Measurements from ENCODE around the gene ROCK2.

DNA sequence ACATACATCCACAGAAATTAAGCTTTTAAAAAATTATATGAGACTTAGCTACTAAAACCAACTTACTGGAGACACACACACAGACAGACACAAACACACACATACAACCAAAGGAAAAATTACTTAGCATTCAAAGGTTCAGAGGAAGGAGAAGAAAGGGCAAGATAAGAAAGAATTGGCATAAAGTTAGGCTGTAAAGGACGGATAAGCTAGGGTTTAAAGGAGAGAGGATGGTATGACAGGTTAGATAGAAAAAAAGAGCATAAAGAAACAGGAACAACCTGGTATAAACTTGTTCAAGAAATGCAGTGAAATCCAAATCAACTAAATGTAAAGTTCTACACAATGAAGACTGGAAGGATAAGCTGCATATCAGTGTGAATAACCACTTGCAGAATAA is 115.7 kb downstream of the ROCK2 start:
- TF ChIP-seq POLR2A (IDR thresholded peaks at IDR 0.05) = no peak
- TF ChIP-seq, protein P1, sequence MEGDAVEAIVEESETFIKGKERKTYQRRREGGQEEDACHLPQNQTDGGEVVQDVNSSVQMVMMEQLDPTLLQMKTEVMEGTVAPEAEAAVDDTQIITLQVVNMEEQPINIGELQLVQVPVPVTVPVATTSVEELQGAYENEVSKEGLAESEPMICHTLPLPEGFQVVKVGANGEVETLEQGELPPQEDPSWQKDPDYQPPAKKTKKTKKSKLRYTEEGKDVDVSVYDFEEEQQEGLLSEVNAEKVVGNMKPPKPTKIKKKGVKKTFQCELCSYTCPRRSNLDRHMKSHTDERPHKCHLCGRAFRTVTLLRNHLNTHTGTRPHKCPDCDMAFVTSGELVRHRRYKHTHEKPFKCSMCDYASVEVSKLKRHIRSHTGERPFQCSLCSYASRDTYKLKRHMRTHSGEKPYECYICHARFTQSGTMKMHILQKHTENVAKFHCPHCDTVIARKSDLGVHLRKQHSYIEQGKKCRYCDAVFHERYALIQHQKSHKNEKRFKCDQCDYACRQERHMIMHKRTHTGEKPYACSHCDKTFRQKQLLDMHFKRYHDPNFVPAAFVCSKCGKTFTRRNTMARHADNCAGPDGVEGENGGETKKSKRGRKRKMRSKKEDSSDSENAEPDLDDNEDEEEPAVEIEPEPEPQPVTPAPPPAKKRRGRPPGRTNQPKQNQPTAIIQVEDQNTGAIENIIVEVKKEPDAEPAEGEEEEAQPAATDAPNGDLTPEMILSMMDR (IDR thresholded peaks at IDR 0.05) = no peak
